GM21576 (cell line): ENCODE data around the gene TAF11L2.
"Not testable (repeated sequence)": the region's sequence is repeated elsewhere in the genome, so short reads cannot be mapped to it uniquely, and the experiment has no call there.

ENCODE experiments used
- ATAC-seq: cut with Tn5 transposase; IDR thresholded peaks from one replicate; pipeline ENCODE4 v1.9.1; 2021; ENCODE audit warnings: mild to moderate bottlenecking, moderate library complexity; ENCODE audit not compliant: unreplicated experiment

Gene TAF11L2

DNA sequence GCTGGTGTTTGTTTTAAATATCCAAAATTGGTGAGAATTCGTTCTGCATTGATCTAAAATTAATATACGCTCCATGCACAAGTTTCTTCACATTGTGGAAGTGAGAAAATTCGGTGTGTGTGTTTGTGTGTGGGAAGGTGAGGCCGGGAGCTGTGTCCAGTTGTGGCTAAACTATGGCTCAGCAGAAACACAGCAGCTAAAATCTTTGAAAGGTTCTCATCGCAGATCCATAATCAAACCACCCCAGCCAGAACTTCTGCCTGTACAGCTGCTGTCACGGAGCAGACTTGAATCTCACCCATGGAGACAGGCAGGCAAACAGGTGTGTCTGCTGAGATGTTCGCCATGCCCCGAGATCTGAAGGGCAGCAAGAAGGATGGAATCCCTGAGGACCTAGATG, at the start of gene TAF11L2:
TAF11L2 (plus strand) TSS at position 301 of the 400 bp plus-strand sequence.
- ATAC-seq = not testable (repeated sequence)

DNA sequence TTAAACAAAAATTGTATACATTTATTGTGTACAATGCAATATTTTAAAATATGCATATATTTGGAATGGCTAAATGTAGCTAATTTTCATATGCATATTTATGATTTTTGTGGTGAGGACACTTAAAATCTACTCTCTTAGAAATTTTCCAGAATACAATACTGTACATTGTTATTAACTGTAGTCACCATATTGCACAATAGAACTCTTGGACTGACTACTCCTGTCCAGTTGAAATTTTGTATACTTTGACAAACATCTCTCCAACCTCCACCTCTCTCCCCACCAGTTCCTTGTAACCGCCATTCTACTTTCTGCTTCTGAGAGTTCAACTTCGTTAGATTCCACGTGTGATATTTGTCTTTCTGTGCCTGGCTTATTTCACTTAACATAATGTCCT, 49.2 kb upstream of the TAF11L2 start:
- ATAC-seq = no peak

DNA sequence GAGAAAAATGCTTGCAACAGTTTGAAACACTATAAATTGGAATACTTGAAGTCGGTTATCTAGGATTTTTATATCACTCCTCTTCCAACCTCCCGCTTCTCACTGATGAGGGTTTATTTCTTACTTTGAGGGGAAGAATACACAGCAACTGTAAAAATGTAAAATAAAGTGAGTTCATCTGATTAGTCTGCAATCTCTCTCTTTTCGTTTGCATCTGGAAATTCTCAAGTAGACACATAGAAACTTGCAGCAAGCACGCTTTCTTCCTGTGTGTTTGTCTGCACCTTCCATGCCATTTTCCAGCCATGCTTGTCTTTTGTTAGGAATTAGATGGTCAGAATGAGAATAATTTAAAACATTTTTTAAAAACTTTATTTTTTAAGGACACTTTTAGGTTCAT, 45.1 kb upstream of the TAF11L2 start:
- no peak for ATAC-seq

DNA sequence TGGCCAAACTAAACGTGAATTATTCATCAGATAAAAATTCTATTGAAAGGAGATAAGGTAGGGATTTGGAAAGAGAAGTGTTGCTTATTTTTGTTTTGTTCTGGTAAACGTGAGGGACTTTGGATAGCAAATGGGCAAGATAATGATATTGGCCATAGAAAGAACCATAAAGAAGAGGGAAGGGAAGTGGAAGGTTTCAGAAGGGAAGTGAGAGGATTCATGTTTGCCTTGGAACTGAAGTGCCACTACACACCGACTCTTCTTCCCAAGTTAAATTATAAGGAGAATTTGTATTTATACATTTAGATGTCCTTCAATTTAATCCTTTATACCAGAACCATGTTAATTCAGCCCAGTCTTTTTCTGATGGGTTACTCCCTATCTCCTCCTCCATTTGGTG, 42.1 kb upstream of the TAF11L2 start:
- ATAC-seq = no peak

DNA sequence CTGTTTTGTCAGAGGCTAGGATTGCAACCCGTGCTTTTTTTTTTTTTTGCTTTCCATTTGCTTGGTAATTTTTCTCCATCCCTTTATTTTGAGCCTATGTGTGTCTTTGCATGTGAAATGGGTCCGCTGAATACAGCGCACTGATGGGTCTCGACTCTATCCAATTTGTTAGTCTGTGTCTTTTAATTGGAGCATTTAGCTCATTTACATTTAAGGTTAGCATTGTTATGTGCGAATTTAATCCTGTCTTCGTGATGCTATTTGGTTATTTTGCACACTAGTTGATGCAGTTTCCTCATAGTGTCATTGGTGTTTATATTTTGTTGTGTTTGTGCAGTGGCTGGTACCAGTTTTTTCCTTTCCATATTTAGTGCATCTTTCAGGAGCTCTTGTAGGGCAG, 36.2 kb upstream of the TAF11L2 start:
- ATAC-seq = no peak

DNA sequence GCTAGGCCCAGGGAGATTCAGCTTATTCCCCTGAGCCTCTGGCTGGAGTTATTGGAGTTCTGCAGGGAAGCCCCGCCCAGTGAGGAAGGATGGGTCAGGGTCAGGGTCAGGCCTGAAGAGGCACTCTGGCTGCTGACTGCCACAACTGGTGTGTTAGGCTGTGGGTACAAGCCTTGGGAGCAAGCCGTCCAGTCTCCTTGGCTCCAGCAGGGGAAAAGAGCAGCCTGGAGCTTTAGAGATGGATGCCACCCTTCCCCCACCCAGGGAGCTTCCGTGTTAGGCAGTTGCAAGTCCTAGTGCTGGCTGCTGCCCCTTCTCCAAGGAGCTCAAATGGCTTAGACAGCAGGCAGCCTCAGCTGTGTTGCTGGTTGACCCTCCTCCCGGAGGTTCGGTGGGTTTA, 34.4 kb upstream of the TAF11L2 start:
- no peak for ATAC-seq

DNA sequence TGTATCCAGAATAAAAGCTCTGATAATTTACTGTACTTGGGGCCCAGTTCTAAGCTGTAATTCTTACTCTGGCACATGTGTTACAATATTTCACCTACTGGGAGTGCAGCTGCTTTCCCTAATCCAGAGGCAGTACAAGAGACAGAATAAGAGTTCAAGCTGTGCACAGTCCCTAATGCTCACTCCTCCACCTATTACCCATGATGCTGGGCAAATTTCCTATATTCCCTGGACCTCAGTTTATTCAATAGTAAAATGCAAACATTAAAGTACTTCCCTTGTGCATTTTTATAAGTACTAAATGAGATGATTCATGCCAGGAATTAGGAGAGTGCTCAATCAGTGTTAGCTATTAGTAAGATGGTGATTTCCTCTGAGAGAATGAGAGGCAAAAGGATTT, 28.0 kb upstream of the TAF11L2 start:
- no peak for ATAC-seq

DNA sequence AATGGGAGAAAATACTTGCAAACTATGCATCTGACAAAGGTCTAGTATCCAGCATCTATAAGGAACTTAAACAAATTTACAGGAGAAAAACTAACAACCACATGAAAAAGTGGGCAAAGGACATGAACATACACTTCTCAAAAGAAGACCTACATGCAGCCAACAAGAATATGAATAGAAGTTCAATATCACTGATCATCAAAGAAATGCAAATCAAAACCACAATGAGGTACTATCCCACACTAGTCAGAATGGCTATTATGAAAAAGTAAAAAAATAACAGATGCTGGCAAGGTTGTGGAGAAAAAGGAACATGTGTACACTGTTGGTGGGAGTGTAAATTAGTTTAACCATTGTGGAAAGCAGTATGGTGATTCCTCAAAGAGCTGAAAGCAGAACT, 23.0 kb upstream of the TAF11L2 start:
- ATAC-seq = not testable (repeated sequence)

DNA sequence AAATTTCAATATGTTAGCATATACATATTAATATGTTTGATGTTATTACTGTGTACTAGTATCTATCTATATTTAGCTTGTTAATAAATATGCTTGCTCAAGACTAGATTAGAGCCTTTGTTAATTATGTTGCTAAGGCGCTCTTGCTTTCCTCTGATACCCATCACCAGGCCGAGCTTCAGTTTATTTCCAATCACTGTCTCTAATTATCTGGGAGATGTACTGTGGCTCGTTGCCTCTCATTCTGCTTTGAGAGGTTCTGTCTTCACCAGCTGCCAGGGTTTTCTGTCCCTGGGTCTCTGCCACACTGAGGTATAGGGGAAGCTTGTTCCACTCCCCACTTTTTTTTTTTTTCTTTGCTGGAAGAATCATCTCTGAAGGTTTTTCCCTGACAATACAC, 21.0 kb upstream of the TAF11L2 start:
- no peak for ATAC-seq

DNA sequence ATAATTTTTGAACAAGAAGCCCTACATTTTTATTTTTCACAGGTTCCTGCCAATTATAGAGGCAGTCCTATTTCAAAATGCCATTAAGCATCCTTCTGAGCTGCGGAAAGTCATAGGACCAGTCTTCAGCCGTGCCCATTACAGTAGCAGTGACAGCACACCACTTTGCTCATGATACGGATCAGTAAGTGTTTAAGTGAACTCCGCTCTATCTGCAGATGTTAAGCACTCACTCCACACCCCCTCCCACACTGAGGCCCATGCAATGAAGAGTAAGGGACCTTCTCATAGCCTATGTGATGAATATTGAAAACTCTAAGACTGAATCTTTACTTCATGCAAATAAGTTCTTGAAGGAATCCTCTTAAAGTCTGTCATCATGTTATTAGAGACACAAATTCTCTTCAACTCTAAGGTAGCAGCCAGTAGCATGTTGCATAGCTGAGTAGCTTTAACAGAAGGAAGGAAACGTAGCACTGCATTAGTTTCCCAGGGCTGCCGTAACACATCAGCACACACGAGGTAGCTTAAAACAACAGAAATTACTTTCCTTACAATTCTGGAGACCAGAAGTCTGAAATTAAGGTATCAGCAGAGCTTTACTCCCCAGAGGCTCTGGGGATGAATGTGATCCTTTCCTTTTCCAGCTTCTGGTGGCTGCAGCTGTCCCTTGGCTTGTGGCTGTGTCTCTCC, 20.3 kb upstream of the TAF11L2 start:
- no peak for ATAC-seq

DNA sequence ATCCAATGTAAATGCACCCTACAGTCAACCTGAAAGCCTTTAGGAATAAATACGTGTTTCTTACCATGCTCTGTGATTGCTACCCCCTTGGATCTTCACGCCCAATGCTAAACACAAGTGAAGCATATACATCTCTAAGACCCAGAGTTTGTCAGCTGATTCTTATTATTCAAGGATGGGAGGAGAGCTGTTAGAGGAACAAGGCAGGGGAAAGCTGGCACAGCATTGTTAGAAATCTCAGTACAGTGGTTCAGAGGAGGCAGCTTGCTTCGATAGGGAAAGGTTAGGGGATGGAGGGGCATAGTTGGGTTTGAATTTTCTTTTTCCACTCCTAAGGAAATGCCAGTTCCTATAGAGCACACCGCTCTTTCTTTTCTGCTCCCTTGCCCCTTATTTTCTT, 16.7 kb upstream of the TAF11L2 start:
- ATAC-seq = no peak

DNA sequence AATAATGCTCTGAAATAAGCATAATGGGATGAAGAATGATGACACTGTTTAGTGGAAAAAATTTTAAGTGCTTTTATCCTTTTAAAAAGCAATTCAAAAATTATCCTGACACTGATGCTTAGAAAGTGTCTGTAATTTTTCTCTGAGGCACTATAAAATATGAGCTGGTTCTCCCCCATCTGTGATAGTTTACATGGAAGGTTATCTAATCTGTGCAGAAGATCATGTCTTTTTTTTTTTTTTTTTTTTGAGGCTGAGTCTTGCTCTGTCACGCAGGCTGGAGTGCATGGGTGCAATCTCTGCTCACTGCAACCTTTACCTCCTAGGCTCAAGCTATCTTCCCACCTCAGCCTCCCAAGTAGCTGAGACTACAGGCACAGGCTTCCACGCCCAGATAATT, 15.2 kb upstream of the TAF11L2 start:
- no peak for ATAC-seq

DNA sequence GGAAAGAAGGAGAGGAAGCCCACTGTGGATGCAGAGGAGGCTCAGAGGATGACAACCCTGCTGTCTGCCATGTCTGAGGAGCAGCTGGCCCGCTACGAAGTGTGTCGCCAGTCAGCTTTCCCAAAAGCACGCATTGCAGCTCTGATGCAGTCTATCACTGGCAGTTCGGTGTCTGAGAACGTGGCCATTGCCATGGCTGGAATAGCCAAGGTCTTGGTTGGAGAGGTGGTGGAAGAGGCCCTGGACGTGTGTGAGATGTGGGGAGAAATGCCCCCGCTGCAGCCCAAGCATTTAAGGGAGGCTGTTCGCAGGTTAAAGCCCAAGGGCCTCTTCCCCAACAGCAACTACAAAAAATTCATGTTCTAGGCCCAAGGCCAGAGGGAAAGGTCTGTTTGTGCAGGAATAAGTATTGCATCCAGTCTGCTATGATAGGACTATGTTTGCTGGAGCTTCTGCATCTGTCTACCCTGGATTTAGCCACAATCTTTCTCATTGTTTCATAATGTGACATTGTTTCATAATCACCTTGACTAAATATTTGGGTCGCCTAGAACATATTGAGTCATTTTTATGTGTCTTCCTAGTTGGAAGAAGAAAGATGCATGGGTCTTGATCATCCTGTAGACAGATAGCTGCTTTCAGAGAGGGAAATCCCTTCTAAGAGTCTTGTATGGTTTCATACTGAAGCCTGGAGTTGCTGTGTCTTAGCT, 11.4 kb upstream of the TAF11L2 start:
- ATAC-seq = not testable (repeated sequence)

DNA sequence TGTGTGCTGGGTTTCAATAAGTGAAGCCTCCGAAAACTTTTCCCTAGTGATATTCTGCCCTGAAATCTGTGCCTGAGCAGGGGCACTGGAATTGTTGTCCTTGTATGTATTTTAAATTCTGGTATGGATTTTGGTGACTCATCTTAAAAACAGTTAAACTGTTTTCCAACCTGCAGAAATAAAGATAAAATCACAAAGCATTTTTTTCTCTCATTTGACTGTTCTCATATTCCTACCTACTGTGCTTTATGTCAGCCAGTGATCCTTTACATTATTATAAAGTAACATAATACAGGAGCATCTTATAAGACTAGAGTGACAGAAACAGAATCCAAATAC, 10.9 kb upstream of the TAF11L2 start:
- no peak for ATAC-seq

DNA sequence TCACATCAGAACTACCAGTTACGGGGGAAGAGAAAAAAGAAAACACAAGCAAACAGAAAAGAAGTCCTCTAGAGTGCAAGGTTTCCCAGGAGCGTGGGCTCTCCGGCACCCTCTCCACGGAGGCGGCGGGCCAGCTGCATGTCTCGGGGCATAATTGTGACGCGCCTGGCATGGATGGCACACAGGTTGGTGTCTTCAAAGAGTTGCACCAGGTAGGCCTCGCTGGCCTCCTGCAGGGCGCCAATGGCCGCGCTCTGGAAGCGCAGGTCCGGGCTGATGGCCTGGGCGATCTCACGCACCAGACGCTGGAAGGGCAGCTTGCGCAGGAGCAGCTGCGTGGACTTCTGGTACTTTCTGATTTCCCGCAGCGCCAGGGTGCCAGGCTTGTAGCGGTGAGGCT, 6.8 kb upstream of the TAF11L2 start:
- not testable (repeated sequence) for ATAC-seq

DNA sequence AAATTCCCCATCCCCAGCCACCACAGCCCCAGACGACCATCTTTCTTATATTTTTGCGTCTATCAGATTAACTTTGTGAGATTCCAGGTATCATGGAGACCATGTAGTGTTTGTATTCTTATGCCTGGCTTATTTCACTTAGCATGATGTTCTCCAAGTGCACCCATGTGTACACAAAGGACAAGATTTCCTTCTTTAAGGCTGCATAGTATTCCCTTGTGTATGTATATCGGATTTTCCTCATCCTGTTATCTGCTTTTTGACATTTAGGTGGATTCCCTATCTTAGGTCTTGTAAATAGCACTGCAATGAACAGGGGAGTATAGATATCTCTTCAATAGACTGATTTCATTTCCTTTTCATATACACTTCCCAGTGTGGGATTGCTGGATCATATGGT, 5.3 kb upstream of the TAF11L2 start:
- ATAC-seq = no peak

DNA sequence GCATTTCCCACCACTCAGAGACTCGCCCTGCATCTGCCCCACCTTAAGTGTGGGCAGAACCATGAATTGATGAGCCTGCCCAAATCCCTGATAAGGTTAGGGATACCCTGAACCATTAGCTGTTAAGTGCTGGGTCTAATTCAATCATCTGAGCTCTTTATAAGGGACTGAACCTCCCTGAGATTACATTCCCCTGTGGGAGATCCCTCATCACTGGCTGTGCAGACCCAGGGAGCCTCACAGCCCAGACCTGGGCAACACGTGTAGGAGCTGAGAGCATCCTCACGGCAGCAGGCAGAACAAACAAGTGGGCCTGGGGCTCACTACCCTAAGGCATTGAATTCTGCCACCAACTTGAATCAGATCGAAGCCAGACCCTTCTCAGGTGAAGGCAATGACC, 585 bp upstream of the TAF11L2 start:
- no peak for ATAC-seq

DNA sequence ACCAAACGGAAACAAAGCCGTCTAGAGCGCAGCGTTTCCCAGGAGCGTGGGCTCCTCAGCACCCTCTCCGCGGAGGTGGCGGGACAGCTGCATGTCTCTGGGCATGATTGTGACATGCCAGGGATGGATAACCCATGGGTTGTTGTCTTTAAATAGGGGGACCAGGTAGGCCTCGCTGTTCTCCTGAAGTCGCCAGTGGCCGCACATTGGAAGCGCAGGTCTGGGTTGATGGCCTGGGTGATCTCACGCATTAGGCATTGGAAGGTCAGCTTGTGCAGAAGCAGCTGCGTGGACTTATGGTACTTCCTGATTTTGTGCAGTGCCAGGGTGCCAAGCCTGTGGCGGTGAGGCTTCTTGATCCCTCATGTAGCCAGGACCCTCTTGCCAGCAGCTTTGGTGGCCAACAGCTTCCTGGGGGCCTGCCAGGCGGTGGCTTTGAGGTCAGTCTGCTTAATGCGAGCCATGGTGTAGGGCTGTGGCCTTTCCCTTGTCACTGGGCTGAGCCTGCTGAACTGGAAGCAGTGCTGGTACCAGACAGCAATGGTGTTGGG, 13.8 kb downstream of the TAF11L2 start:
- no peak for ATAC-seq

DNA sequence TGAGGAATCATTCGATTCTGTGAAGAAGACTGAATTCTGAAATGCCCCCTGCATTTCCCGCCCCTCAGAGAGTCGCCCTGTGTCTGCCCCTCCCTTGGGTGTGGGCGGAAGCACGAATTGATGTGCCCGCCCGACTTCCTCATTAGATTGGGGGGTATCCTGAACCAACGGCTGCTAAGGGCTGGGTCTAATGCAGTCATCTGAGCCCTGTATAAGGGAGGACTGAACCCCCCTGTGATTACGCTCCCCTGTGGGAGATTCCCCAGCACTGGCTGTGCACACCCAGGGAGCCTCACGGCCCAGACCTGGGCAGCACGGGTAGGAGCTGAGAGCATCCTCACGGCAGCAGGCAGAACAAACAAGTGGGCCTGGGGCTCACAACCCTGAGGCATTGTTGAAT, 19.5 kb downstream of the TAF11L2 start:
- not testable (repeated sequence) for ATAC-seq

DNA sequence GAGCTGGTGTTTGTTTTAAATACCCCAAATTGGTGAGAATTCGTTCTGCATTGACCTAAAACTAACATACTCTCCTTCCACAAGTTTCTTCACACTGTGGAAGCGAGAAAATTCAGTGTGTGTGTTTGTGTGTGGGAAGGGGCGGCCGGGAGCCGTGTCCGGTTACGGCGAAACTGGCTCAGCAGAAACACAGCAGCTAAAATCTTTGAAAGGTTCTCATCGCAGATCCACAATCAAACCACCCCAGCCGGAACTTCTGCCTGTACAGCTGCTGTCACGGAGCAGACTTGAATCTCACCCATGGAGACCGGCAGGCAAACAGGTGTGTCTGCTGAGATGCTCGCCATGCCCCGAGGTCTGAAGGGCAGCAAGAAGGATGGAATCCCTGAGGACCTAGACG, 20.0 kb downstream of the TAF11L2 start, which contains the start of gene TAF11L3:
TAF11L3 (plus strand) TSS at position 301 of the 400 bp plus-strand sequence.
- not testable (repeated sequence) for ATAC-seq

DNA sequence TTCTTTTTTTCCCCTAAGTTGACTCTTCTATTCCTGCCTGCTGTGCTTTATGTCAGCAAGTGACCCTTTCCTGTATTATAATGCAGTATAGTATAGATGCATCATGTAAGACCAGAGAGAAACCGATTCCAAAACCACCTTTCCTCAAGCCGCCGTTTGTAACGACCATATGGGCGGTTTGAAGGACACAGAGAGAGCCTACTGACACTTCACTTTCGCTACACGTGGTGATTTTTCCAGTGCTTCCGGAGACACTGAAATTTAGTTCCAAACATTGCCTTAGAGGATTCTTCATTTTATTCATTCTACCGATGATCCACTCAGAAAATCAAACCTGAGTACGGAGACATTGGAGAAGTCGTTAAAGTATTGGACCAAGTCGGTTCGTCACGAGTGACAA, 21.5 kb downstream of the TAF11L2 start:
- not testable (repeated sequence) for ATAC-seq

DNA sequence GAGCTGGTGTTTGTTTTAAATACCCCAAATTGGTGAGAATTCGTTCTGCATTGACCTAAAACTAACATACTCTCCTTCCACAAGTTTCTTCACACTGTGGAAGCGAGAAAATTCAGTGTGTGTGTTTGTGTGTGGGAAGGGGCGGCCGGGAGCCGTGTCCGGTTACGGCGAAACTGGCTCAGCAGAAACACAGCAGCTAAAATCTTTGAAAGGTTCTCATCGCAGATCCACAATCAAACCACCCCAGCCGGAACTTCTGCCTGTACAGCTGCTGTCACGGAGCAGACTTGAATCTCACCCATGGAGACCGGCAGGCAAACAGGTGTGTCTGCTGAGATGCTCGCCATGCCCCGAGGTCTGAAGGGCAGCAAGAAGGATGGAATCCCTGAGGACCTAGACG, 23.5 kb downstream of the TAF11L2 start, which contains the start of gene TAF11L4:
TAF11L4 (plus strand) TSS at position 301 of the 400 bp plus-strand sequence.
- ATAC-seq = not testable (repeated sequence)
